ENCODE data around the gene GYG2. TPM values are rescaled to one million over a fixed set of nuclear protein-coding genes. Genes with fewer than 3 reads are reported as not detected.

Gene GYG2
- total and polyA plus RNA-seq, 2 experiments from 2014 or later = 17.6 to 63.8 TPM

DNA sequence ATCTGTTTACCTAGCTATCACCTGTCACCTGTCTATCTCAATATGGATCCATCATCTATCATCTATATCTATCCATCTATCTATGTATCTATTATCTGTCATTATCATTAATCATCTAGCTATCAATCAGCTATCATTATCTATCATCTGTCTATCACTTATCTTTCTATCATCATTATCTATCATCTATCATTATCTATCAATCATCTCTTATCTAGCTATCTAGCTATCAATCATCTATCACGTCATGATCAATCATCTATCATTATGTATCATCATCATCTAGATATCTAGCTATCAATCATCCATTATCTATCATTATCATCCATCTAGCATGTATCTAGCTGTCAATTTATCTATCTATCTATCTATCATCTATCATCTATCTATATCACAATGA, 92.5 kb downstream of the GYG2 start (continued):
- TF ChIP-seq, protein P1, sequence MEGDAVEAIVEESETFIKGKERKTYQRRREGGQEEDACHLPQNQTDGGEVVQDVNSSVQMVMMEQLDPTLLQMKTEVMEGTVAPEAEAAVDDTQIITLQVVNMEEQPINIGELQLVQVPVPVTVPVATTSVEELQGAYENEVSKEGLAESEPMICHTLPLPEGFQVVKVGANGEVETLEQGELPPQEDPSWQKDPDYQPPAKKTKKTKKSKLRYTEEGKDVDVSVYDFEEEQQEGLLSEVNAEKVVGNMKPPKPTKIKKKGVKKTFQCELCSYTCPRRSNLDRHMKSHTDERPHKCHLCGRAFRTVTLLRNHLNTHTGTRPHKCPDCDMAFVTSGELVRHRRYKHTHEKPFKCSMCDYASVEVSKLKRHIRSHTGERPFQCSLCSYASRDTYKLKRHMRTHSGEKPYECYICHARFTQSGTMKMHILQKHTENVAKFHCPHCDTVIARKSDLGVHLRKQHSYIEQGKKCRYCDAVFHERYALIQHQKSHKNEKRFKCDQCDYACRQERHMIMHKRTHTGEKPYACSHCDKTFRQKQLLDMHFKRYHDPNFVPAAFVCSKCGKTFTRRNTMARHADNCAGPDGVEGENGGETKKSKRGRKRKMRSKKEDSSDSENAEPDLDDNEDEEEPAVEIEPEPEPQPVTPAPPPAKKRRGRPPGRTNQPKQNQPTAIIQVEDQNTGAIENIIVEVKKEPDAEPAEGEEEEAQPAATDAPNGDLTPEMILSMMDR (conservative IDR thresholded peaks at IDR 0.05; ENCODE audit: low read depth in 2 of 2) = no peak
- TF ChIP-seq ZNF114 (CRISPR knock-in tag; IDR thresholded peaks at IDR 0.05) (no peak), JUNB (IDR thresholded peaks at IDR 0.05; ENCODE audit: unreplicated experiment) (no peak)

DNA sequence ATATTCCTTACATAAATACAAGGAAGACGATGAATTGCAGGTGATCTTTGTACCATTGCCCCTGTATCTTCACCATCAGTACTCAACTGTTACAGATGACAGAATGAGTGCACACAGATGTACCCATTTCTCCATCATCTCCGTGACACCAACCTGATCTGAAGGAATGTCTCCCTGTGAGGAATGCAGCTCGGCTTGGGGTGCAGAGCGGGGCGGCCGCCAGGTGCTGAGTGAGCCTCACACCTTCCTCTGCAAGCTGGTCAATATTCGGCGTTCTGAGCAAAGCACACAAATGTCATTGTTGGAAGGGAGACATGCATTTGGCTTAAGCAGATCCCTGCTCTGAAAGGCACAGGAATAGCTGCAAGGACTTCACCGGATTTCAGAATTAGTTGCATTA, 93.0 kb downstream of the GYG2 start:
- TF ChIP-seq CREB1 (CRISPR knock-in tag; IDR thresholded peaks at IDR 0.05; ENCODE audit: low read depth) (no peak), NANOG (IDR thresholded peaks at IDR 0.05; ENCODE audit: borderline replicate concordance) (no peak), STAT1 (IDR thresholded peaks at IDR 0.05; ENCODE audit: unreplicated experiment) (no peak), POLR2AphosphoS5 (IDR thresholded peaks at IDR 0.05; ENCODE audit: low read depth) (no peak)
- TF ChIP-seq, protein P1 (conservative IDR thresholded peaks at IDR 0.05; ENCODE audit: low read depth in 2 of 2) = no peak
- Histone ChIP-seq H2AFZ (no peak overlapping the region), H3K9me2 (ENCODE audit: insufficient read depth) (no peaks in the 10 kb centered on the region), H3K4me1 (ENCODE audit: insufficient read depth) (no peaks in the 10 kb centered on the region), H3K36me3 (ENCODE audit: insufficient read depth) (no peaks in the 10 kb centered on the region), H3K4me2 (no peak overlapping the region), H3K4me3 (no peak overlapping the region), H3K79me2 (replicated peaks; ENCODE audit: insufficient read depth) (no peaks in the 10 kb centered on the region), H3F3A (replicated peaks; ENCODE audit: low read depth) (no peaks in the 10 kb centered on the region), H4K20me1 (replicated peaks; ENCODE audit: insufficient read depth) (no peaks in the 10 kb centered on the region), H3K27ac (ENCODE audit: low read depth) (no peak overlapping the region), H3K27me3 (ENCODE audit: insufficient read depth) (no peaks in the 10 kb centered on the region)
- ATAC-seq = no peak
- Mint-ChIP-seq H3K4me1 (no peaks in the 10 kb centered on the region), H3K27me3 (ENCODE audit: insufficient read depth, low read depth, poor library complexity) (no peaks in the 10 kb centered on the region), H3K27ac (no peak overlapping the region), H3K36me3 (ENCODE audit: low read depth) (peaks cover 16% of the 10 kb centered on the region), H3K4me3 (no peak overlapping the region), H3K9me3 (peaks cover 2% of the 10 kb centered on the region; the same call in 1 of the 3 replicates)
- DNase-seq (ENCODE audit: low spot score) = no peak

DNA sequence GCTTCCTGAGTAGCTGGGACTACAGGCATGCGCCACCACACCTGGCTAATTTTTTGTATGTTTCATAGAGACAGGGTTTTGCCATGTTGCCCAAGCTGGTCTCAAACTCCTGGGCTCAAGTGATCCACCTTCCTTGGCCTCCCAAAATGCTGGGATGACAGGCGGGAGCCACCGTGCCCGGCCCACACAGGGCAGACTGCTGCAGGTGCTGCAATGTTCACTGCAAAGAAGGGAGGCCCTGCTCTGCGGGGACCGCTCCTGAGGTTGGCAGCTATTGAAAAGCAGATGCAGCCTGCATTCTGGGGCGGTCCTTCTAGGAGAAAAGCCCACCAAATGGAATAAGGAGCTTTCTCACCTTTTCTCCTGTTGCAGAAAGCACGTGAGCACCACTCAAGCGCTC, 95.4 kb downstream of the GYG2 start:
- Histone ChIP-seq H2AFZ (no peak overlapping the region), H3K4me3 (no peak overlapping the region), H3K4me1 (ENCODE audit: insufficient read depth) (no peaks in the 10 kb centered on the region), H4K20me1 (replicated peaks; ENCODE audit: insufficient read depth) (no peaks in the 10 kb centered on the region), H3K36me3 (ENCODE audit: insufficient read depth) (no peaks in the 10 kb centered on the region), H3K27me3 (ENCODE audit: insufficient read depth) (no peaks in the 10 kb centered on the region), H3K4me2 (no peak overlapping the region), H3K9me2 (ENCODE audit: insufficient read depth) (no peaks in the 10 kb centered on the region), H3F3A (replicated peaks; ENCODE audit: low read depth) (no peaks in the 10 kb centered on the region), H3K79me2 (replicated peaks; ENCODE audit: insufficient read depth) (no peaks in the 10 kb centered on the region), H3K27ac (ENCODE audit: low read depth) (no peak overlapping the region)
- Mint-ChIP-seq H3K4me1 (no peaks in the 10 kb centered on the region), H3K27ac (no peak overlapping the region), H3K27me3 (ENCODE audit: insufficient read depth, low read depth, poor library complexity) (peaks cover 8% of the 10 kb centered on the region), H3K36me3 (ENCODE audit: low read depth) (peaks cover 14% of the 10 kb centered on the region), H3K9me3 (peaks cover 2% of the 10 kb centered on the region; the same call in 1 of the 3 replicates), H3K4me3 (no peak overlapping the region)
- ATAC-seq (no peak), DNase-seq (ENCODE audit: low spot score) (no peak)
- TF ChIP-seq NANOG (IDR thresholded peaks at IDR 0.05; ENCODE audit: borderline replicate concordance) = no peak
- TF ChIP-seq, protein P2, sequence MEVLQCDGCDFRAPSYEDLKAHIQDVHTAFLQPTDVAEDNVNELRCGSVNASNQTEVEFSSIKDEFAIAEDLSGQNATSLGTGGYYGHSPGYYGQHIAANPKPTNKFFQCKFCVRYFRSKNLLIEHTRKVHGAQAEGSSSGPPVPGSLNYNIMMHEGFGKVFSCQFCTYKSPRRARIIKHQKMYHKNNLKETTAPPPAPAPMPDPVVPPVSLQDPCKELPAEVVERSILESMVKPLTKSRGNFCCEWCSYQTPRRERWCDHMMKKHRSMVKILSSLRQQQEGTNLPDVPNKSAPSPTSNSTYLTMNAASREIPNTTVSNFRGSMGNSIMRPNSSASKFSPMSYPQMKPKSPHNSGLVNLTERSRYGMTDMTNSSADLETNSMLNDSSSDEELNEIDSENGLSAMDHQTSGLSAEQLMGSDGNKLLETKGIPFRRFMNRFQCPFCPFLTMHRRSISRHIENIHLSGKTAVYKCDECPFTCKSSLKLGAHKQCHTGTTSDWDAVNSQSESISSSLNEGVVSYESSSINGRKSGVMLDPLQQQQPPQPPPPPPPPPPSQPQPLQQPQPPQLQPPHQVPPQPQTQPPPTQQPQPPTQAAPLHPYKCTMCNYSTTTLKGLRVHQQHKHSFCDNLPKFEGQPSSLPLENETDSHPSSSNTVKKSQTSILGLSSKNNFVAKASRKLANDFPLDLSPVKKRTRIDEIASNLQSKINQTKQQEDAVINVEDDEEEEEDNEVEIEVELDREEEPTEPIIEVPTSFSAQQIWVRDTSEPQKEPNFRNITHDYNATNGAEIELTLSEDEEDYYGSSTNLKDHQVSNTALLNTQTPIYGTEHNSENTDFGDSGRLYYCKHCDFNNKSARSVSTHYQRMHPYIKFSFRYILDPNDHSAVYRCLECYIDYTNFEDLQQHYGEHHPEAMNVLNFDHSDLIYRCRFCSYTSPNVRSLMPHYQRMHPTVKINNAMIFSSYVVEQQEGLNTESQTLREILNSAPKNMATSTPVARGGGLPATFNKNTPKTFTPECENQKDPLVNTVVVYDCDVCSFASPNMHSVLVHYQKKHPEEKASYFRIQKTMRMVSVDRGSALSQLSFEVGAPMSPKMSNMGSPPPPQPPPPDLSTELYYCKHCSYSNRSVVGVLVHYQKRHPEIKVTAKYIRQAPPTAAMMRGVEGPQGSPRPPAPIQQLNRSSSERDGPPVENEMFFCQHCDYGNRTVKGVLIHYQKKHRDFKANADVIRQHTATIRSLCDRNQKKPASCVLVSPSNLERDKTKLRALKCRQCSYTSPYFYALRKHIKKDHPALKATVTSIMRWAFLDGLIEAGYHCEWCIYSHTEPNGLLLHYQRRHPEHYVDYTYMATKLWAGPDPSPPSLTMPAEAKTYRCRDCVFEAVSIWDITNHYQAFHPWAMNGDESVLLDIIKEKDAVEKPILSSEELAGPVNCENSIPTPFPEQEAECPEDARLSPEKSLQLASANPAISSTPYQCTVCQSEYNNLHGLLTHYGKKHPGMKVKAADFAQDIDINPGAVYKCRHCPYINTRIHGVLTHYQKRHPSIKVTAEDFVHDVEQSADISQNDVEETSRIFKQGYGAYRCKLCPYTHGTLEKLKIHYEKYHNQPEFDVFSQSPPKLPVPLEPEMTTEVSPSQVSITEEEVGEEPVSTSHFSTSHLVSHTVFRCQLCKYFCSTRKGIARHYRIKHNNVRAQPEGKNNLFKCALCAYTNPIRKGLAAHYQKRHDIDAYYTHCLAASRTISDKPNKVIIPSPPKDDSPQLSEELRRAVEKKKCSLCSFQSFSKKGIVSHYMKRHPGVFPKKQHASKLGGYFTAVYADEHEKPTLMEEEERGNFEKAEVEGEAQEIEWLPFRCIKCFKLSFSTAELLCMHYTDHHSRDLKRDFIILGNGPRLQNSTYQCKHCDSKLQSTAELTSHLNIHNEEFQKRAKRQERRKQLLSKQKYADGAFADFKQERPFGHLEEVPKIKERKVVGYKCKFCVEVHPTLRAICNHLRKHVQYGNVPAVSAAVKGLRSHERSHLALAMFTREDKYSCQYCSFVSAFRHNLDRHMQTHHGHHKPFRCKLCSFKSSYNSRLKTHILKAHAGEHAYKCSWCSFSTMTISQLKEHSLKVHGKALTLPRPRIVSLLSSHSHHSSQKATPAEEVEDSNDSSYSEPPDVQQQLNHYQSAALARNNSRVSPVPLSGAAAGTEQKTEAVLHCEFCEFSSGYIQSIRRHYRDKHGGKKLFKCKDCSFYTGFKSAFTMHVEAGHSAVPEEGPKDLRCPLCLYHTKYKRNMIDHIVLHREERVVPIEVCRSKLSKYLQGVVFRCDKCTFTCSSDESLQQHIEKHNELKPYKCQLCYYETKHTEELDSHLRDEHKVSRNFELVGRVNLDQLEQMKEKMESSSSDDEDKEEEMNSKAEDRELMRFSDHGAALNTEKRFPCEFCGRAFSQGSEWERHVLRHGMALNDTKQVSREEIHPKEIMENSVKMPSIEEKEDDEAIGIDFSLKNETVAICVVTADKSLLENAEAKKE (CRISPR knock-in tag; IDR thresholded peaks at IDR 0.05) = no peak
- TF ChIP-seq ZNF331 (CRISPR knock-in tag; IDR thresholded peaks at IDR 0.05; ENCODE audit: low read depth) = no peak
- TF ChIP-seq EZH2 (IDR thresholded peaks at IDR 0.05; ENCODE audit: low read depth, unreplicated experiment) = no peak
- no peak for TF ChIP-seq EZH2phosphoT487 (IDR thresholded peaks at IDR 0.05; ENCODE audit: unreplicated experiment)
- TF ChIP-seq JUNB (IDR thresholded peaks at IDR 0.05; ENCODE audit: unreplicated experiment) = no peak
- no peak for TF ChIP-seq POLR2AphosphoS5 (IDR thresholded peaks at IDR 0.05; ENCODE audit: low read depth)
